GM10248 (cell line): ENCODE measurements around the gene ADGRD1.

Experiments
- CTCF ChIA-PET: fragments of 300-600 bp; sonication (Branson Sonifier 250); formaldehyde crosslinking; extraction: SDS; loops from one replicate; lab custom pipeline; 2021; ENCODE audit warnings: antibody characterized with exemption; lab: Yijun Ruan, JAX
- POLR2A ChIA-PET: fragments of 350-650 bp; sonication (Branson Sonifier 250); formaldehyde crosslinking; extraction: SDS; loops from one replicate; lab custom pipeline; 2020; ENCODE audit warnings: antibody characterized with exemption; lab: Yijun Ruan, JAX
- DNase-seq: peaks from one replicate; pipeline ENCODE4 v3.0.0; 2012; ENCODE audit errors: extremely low spot score
- CTCF ChIP-seq: IDR thresholded peaks from 2 replicates; pipeline ENCODE4 v1.5.1; 2012; ENCODE audit warnings: mild to moderate bottlenecking, low read depth; ENCODE audit errors: extremely low read depth, missing control alignments, control extremely low read depth

ADGRD1 gene

GRCh38 chr12:131048611-131048990 is 94.9 kb downstream of the ADGRD1 start:
- CTCF ChIA-PET, result interaction anchor here (1.0 kb wide), 1 partner anchor 95 kb away, joined by 3 read pairs; the partner anchor contains the start of gene ADGRD1

GRCh38 chr12:131049002-131049401 is 95.3 kb downstream of the ADGRD1 start:
- DNase-seq, result no peak
- no peak for TF ChIP-seq CTCF
- ChIA-PET POLR2A (no interaction called here), CTCF (no interaction called here)

More at GRCh38 chr12:131048611-131048990, 94.9 kb downstream of the ADGRD1 start:
- TF ChIP-seq CTCF, result no peak
- DNase-seq, result no peak
- POLR2A ChIA-PET, result no interaction called here

GRCh38 chr12:131049549-131050339 is 96.0 kb downstream of the ADGRD1 start:
- no peak for DNase-seq
- POLR2A ChIA-PET, result no interaction called here
- CTCF ChIA-PET, result no interaction called here
- no peak for TF ChIP-seq CTCF

- ChIA-PET CTCF (no interaction called here), POLR2A (no interaction called here)
- TF ChIP-seq CTCF, result no peak
- no peak for DNase-seq
Observed at GRCh38 chr12:131050463-131051154, 96.9 kb downstream of the ADGRD1 start.

- CTCF ChIA-PET, result no interaction called here
- POLR2A ChIA-PET, result no interaction called here
- no peak for TF ChIP-seq CTCF
- DNase-seq, result no peak
Observed at GRCh38 chr12:131051155-131051473, 97.4 kb downstream of the ADGRD1 start.

- CTCF ChIA-PET, result interaction anchor here (2.1 kb wide), 1 partner anchor 52 kb away, joined by 8 read pairs; no protein-coding TSS in a partner anchor
- TF ChIP-seq CTCF, result no peak
- POLR2A ChIA-PET, result no interaction called here
- DNase-seq, result no peak
Observed at GRCh38 chr12:131052063-131052781, 98.5 kb downstream of the ADGRD1 start.
